Measurements from ENCODE around the gene VRK1. TPM values are rescaled to one million over a fixed set of nuclear protein-coding genes. Genes with fewer than 3 reads are reported as not detected.

Gene VRK1
- total RNA-seq, 1 experiment from 2014 or later: 26.5 TPM

DNA sequence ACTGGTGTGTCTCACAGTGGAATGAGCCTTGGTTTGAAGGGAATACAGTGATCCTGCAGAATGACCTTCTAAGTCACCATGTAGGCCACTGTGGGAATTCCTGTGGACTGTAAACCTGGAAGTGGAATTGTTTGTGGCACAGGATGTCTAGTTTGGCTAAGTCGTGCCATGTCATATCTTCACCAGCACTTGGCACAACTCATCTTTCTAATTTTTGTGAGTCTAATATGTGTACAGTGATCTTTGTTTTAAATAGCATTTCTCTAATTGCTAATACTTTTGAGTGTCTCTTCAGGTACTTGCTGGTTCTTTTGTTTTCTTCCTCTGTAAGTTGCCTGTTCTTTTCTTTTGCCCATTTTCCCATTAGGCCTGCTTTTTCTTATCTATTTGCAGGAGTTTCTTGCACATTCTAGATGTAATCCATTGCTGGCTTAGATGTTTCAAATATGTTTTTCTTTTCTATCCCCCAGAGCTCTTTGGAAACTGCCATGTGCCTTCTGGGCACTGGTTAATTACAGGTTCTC lies 112.7 kb downstream of the VRK1 start:
- Histone ChIP-seq H3K27me3 (ENCODE audit: control insufficient read depth, insufficient read depth, low read length) (no peaks in the 10 kb centered on the region), H3K4me1 (ENCODE audit: control insufficient read depth, insufficient read depth, low read length) (no peaks in the 10 kb centered on the region), H3K4me3 (ENCODE audit: low read depth in 2 of 2, low read length in 2 of 2) (no peak overlapping the region), H3K27ac (ENCODE audit: low read length) (no peak overlapping the region), H3K9me3 (ENCODE audit: control insufficient read depth, insufficient read depth, low read depth, low read length) (no peaks in the 10 kb centered on the region; the same call in 1 of the 2 replicates), H3K36me3 (ENCODE audit: control insufficient read depth, insufficient read depth, low read length) (no peaks in the 10 kb centered on the region)
- no peak for ATAC-seq
- CTCF ChIA-PET: no interaction called here
- POLR2A ChIA-PET: no interaction called here
- in situ Hi-C loops (cut with HindIII; ENCODE audit: low pct_unique_long_range_greater_than_20kb, low sequenced_read_pairs): no loop called here
- intact Hi-C loops (cut with micrococcal nuclease; ENCODE audit: unreplicated experiment): no loop called here
- TF ChIP-seq, protein P1, sequence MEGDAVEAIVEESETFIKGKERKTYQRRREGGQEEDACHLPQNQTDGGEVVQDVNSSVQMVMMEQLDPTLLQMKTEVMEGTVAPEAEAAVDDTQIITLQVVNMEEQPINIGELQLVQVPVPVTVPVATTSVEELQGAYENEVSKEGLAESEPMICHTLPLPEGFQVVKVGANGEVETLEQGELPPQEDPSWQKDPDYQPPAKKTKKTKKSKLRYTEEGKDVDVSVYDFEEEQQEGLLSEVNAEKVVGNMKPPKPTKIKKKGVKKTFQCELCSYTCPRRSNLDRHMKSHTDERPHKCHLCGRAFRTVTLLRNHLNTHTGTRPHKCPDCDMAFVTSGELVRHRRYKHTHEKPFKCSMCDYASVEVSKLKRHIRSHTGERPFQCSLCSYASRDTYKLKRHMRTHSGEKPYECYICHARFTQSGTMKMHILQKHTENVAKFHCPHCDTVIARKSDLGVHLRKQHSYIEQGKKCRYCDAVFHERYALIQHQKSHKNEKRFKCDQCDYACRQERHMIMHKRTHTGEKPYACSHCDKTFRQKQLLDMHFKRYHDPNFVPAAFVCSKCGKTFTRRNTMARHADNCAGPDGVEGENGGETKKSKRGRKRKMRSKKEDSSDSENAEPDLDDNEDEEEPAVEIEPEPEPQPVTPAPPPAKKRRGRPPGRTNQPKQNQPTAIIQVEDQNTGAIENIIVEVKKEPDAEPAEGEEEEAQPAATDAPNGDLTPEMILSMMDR (IDR thresholded peaks at IDR 0.05): no peak
- TF ChIP-seq POLR2AphosphoS5 (IDR thresholded peaks at IDR 0.05; ENCODE audit: low read depth, low read length) (no peak), SIN3A (IDR thresholded peaks at IDR 0.05; ENCODE audit: borderline replicate concordance, insufficient read depth, low read depth, low read length) (no peak), TCF7L2 (IDR thresholded peaks at IDR 0.05; ENCODE audit: low read depth, low read length) (no peak)
- TF ChIP-seq, protein P2, sequence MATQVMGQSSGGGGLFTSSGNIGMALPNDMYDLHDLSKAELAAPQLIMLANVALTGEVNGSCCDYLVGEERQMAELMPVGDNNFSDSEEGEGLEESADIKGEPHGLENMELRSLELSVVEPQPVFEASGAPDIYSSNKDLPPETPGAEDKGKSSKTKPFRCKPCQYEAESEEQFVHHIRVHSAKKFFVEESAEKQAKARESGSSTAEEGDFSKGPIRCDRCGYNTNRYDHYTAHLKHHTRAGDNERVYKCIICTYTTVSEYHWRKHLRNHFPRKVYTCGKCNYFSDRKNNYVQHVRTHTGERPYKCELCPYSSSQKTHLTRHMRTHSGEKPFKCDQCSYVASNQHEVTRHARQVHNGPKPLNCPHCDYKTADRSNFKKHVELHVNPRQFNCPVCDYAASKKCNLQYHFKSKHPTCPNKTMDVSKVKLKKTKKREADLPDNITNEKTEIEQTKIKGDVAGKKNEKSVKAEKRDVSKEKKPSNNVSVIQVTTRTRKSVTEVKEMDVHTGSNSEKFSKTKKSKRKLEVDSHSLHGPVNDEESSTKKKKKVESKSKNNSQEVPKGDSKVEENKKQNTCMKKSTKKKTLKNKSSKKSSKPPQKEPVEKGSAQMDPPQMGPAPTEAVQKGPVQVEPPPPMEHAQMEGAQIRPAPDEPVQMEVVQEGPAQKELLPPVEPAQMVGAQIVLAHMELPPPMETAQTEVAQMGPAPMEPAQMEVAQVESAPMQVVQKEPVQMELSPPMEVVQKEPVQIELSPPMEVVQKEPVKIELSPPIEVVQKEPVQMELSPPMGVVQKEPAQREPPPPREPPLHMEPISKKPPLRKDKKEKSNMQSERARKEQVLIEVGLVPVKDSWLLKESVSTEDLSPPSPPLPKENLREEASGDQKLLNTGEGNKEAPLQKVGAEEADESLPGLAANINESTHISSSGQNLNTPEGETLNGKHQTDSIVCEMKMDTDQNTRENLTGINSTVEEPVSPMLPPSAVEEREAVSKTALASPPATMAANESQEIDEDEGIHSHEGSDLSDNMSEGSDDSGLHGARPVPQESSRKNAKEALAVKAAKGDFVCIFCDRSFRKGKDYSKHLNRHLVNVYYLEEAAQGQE (IDR thresholded peaks at IDR 0.05; ENCODE audit: insufficient read depth in 1 of 2, low read depth in 2 of 2, low read length in 1 of 2): no peak
- BruUV-seq (replicated peaks): no TSS peak
- no peak for DNase-seq (ENCODE audit: low read depth, low spot score)

DNA sequence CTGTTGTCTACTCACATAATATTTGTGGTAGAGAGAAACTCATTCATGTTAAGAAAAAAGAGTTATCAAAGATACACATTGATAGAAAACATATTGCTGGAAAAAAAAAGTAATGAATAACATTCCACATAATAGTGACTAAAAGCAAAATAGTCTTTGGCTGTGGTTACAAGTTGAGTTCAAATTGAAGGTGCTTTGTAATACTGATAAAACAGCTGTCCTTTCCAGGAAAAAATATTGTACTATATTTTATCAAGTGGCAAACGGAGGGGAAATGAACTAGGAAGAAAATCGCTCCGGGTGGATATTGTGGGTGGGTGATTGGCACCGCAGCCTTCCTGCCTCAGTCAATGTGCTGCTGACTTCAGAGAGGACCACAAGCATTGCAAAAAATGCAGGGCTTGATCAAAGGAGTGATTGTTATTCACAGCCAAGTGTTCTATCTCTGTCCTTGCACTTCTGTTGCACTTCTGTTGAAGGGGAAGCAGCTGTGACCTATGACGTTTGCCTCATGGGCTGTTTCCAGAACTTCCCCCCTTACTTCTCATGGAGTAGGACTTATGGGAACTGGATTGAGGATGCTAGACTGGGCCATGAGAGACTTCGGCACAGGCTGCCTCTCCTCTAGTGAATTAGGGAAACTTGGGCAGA lies 114.4 kb downstream of the VRK1 start:
- no peaks in the 10 kb centered on the region for H3K36me3 ChIP-seq (ENCODE audit: control insufficient read depth, insufficient read depth, low read length)
- DNase-seq (ENCODE audit: low read depth, low spot score) (no peak), ATAC-seq (no peak)
- no peaks in the 10 kb centered on the region for H3K4me1 ChIP-seq (ENCODE audit: control insufficient read depth, insufficient read depth, low read length)
- H3K9me3 ChIP-seq (ENCODE audit: control insufficient read depth, insufficient read depth, low read depth, low read length): no peaks in the 10 kb centered on the region; the same call in 1 of the 2 replicates
- POLR2A ChIA-PET: no interaction called here
- H3K27me3 ChIP-seq (ENCODE audit: control insufficient read depth, insufficient read depth, low read length): no peaks in the 10 kb centered on the region
- H3K4me3 ChIP-seq (ENCODE audit: low read depth in 2 of 2, low read length in 2 of 2): no peak overlapping the region
- in situ Hi-C loops (cut with HindIII; ENCODE audit: low pct_unique_long_range_greater_than_20kb, low sequenced_read_pairs): no loop called here
- no peak overlapping the region for H3K27ac ChIP-seq (ENCODE audit: low read length)
- no TSS peak for BruUV-seq (replicated peaks)
- TF ChIP-seq TCF7L2 (IDR thresholded peaks at IDR 0.05; ENCODE audit: low read depth, low read length) (no peak), POLR2AphosphoS5 (IDR thresholded peaks at IDR 0.05; ENCODE audit: low read depth, low read length) (no peak), SIN3A (IDR thresholded peaks at IDR 0.05; ENCODE audit: borderline replicate concordance, insufficient read depth, low read depth, low read length) (no peak)
- TF ChIP-seq, protein P2 (IDR thresholded peaks at IDR 0.05; ENCODE audit: insufficient read depth in 1 of 2, low read depth in 2 of 2, low read length in 1 of 2): no peak
- TF ChIP-seq, protein P1 (IDR thresholded peaks at IDR 0.05): no peak
- CTCF ChIA-PET: no interaction called here
- intact Hi-C loops (cut with micrococcal nuclease; ENCODE audit: unreplicated experiment): no loop called here

Measured in Panc1 (cell line).